Nephron progenitor cell (in vitro differentiated cells): ENCODE data around the gene GH2.
"Not testable (repeated sequence)": the region's sequence is repeated elsewhere in the genome, so short reads cannot be mapped to it uniquely, and the experiment has no call there.

Experiments used
- DNase-seq: peaks from one replicate; pipeline ENCODE4 v3.0.0; 2021
- H3K27ac Mint-ChIP-seq: 2 replicates; pipeline ENCODE4 v1.8.0; 2021; ENCODE audit warnings: mild to moderate bottlenecking, moderate library complexity, mixed read lengths
- H3K27me3 Mint-ChIP-seq: 2 replicates; pipeline ENCODE4 v1.8.0; 2021; ENCODE audit warnings: mild to moderate bottlenecking, low read depth, mixed read lengths; ENCODE audit not compliant: poor library complexity
- H3K36me3 Mint-ChIP-seq: 2 replicates; pipeline ENCODE4 v1.8.0; 2021; ENCODE audit warnings: low read depth, mixed read lengths
- H3K4me1 Mint-ChIP-seq: 2 replicates; pipeline ENCODE4 v1.8.0; 2021; ENCODE audit warnings: mixed read lengths
- H3K4me3 Mint-ChIP-seq: 2 replicates; pipeline ENCODE4 v1.8.0; 2021; ENCODE audit warnings: mild to moderate bottlenecking, moderate library complexity, mixed read lengths
- H3K9me3 Mint-ChIP-seq: 2 replicates; pipeline ENCODE4 v1.8.0; 2021; ENCODE audit warnings: mild to moderate bottlenecking, moderate library complexity, mixed read lengths
- TF ChIP-seq, protein P1 (sequence below): fragments of 200-600 bp; sonication (generic); IDR thresholded peaks from 2 replicates; pipeline ENCODE4 v1.5.0; 2021; ENCODE audit warnings: antibody characterized with exemption

The GH2 gene

DNA sequence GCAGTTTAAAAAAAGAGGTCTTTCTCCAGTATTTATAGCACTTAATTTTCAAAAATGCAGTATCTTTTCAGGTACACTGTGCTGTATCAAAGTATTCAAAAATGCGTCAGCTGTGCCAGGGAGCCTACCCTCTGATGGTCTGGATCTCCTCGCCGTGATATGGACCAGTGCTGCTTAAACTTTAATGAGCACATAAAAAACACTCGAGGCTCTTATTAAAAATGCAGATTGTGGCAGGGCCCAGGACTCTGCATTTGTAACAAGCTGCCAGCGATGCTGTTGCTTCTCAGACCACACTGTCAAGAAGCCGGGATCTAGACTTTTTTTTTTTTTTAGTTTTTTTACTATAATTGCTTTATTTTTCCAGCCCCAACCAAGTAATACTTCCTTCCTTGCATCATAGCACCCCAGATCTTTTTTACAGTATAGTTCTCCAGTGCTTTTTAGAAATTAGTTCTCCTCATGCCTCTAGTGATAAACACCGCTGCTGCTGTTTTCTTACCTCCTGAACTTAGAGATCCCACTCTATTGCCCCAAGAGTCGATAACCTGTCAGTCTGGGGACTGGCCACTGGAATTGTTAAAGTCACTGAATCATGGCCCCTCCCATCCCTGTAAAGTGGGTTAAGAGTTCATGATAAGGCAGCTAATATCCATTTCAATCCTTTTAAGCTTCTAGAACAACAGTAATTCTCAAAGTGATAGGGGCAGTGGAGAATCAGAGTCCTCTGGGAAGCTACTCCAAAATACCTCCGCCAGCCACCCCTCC, 37.6 kb downstream of the GH2 start:
- Mint-ChIP-seq H3K36me3 (peaks cover 10% of the 10 kb centered on the region), H3K27ac (no peak overlapping the region), H3K9me3 (peaks cover 16% of the 10 kb centered on the region), H3K4me1 (peaks cover 30% of the 10 kb centered on the region), H3K27me3 (peaks cover 50% of the 10 kb centered on the region), H3K4me3 (peak overlapping the region; percentile 81)
- DNase-seq = no peak
- TF ChIP-seq, protein P1, sequence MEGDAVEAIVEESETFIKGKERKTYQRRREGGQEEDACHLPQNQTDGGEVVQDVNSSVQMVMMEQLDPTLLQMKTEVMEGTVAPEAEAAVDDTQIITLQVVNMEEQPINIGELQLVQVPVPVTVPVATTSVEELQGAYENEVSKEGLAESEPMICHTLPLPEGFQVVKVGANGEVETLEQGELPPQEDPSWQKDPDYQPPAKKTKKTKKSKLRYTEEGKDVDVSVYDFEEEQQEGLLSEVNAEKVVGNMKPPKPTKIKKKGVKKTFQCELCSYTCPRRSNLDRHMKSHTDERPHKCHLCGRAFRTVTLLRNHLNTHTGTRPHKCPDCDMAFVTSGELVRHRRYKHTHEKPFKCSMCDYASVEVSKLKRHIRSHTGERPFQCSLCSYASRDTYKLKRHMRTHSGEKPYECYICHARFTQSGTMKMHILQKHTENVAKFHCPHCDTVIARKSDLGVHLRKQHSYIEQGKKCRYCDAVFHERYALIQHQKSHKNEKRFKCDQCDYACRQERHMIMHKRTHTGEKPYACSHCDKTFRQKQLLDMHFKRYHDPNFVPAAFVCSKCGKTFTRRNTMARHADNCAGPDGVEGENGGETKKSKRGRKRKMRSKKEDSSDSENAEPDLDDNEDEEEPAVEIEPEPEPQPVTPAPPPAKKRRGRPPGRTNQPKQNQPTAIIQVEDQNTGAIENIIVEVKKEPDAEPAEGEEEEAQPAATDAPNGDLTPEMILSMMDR = no peak

DNA sequence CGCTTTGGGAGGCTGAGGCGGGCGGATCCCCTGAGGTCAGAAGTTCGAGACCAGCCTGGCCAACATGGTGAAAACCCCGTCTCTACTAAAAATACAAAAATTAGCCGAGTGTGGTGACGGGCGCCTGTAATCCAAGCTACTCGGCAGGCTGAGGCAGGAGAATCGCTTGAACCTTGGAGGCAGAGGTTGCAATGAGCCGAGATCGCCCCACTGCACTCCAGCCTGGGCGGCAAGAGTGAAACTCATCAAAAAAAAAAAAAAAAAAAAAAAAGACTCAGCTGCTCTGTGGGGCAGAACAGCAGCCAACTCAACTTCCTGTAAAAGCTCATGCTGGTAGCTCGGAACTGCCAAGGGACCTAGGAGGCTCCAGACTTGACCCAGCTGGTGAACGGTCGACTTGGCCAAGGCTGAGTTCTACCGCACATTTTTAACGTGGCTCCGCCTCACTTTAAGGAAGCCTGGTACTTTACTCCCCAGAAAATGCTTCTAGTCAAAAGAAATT, 38.3 kb downstream of the GH2 start:
- Mint-ChIP-seq H3K27me3 (peaks cover 43% of the 10 kb centered on the region), H3K4me1 (peaks cover 36% of the 10 kb centered on the region), H3K4me3 (peak overlapping the region; percentile 81), H3K27ac (peak overlapping the region; percentile 81)
- H3K9me3 Mint-ChIP-seq, H3K36me3 Mint-ChIP-seq, DNase-seq: not testable (repeated sequence)

DNA sequence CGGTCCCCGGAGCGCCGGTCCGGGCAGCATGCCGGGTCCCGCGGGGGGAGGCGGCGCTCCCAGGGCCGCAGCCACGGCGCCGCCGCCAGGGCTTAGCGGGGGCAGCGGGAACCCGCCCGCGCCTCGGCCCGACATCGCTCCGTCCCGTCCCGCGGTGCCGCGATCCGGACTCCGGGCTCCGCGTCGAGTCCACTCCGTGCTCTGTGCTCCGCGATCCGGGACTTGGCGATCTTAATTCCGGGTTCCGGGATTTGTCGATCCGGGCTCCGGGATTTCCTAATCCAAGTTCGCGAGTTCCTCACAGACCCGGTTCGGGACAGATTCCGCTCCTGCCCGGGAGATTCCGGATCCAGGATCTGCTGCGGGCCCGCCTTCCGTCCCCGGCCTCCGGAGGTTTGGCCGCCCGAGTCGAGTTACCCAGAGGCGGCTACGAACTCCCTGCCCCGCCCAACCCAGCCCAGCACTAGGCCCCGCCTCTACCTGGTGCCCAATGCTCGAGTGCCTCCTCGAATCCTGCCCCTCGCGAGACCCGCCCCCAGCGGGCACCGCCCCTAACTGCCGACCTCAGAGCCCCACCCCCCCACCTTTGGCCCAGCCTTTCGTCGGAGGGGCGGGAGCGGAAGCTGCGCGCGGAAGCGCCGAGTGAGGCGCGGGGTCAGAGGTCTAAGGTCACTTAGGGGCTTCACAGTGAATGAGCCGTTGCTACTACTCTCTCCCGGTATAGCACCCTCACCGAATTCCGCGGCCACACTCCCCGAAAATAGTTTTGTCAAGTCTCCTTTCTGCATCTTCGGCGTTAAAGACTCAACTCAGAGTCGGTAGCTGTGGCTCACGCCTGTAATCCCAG, 39.0 kb downstream of the GH2 start, which contains the start of gene SMARCD2:
TSS of gene SMARCD2 (minus strand) at position 146 of the 847 bp plus-strand sequence. CDS start at position 135, 11 bp downstream.
- DNase-seq = peak; percentile 99
- Mint-ChIP-seq H3K27me3 (peaks cover 36% of the 10 kb centered on the region), H3K36me3 (peaks cover under 1% of the 10 kb centered on the region), H3K9me3 (peaks cover 3% of the 10 kb centered on the region), H3K4me1 (peaks cover 41% of the 10 kb centered on the region), H3K27ac (peak within 1 kb of the TSS; percentile 99), H3K4me3 (peak within 1 kb of the TSS; percentile 98)
- TF ChIP-seq, protein P1 = no peak

DNA sequence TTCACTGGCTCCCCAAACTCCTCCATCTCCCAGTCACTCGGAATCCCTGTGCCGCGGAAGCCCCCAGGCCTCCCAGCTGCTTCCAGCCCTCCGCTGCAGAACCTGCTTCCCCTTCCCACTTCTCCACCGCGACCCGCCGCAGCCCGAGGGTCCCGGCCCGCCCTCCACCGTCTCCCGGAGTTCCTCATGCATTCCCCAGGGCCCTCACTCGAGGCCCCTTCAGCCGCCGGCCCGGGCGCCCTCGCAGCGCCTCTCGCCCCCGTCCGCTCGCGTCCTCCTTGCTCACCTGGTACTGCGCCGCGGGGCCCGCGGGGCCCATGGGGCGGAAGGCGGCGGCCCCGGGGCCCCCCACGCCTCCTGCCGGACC, 39.6 kb downstream of the GH2 start:
- H3K36me3 Mint-ChIP-seq = peaks cover under 1% of the 10 kb centered on the region
- peak overlapping the region; percentile 98 for H3K4me3 Mint-ChIP-seq
- TF ChIP-seq, protein P1 = no peak
- H3K27ac Mint-ChIP-seq = peak overlapping the region; percentile 99
- peaks cover 41% of the 10 kb centered on the region for H3K4me1 Mint-ChIP-seq
- no peaks in the 10 kb centered on the region for H3K9me3 Mint-ChIP-seq
- H3K27me3 Mint-ChIP-seq = peaks cover 30% of the 10 kb centered on the region
- peak; percentile 67 for DNase-seq

DNA sequence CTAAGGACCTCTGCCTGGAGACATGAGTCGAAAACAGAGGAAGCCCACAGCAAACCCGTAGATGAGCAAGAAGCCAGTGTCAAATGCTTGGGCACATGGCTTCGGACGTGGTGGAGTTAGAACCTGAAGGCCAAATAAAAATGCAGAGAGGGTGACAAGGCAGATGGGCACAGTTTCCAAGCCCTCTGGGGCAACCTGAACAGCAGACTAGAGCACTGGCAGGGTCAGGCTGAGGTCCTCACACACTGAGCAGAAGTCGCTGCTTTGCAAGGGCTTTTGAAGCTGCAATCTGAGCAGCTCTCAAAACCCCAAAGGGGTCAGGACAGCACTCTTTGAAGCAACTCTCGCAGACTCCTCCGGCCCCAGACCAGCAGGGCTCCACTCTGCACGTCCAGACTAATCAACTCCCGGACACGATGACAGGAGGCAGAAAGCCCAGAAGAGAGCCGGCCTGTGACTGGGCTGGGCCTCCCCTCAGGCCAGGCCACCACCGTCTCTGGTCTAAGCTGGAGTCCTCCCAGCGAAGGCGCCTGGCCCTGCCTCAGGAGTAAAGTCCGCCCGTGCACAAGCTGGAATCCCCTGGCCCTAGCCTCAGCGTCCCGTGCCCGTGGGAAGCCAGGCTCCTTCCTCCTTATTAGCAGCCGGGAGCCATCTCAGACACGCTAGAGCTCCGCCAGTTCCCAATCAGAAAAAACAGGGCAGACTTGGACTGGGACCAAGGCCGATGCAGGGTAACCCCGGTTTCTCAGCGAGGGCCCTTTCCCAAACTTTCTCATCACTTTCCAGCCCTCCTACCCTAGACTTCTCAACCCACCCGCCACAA, 40.2 kb downstream of the GH2 start:
- TF ChIP-seq, protein P1 = no peak
- DNase-seq = peak; percentile 46
- peak overlapping the region; percentile 98 for H3K4me3 Mint-ChIP-seq
- peaks cover 41% of the 10 kb centered on the region for H3K4me1 Mint-ChIP-seq
- peak overlapping the region; percentile 99 for H3K27ac Mint-ChIP-seq
- peaks cover 7% of the 10 kb centered on the region for H3K36me3 Mint-ChIP-seq
- H3K9me3 Mint-ChIP-seq = no peaks in the 10 kb centered on the region
- H3K27me3 Mint-ChIP-seq = peaks cover 24% of the 10 kb centered on the region
